OCI-LY1 (cell line): Measurements from ENCODE around the gene SUN2.

Source experiments
- H2AFZ ChIP-seq: fragments of 200-600 bp; sonication (generic), shearing (Covaris generic); 2 replicates; pipeline ENCODE4 v1.6.0; 2014; ENCODE audit warnings: antibody characterized with exemption, mild to moderate bottlenecking, low read length
- H3F3A ChIP-seq: fragments of 200-600 bp; sonication (generic), shearing (Covaris generic); 2 replicates; pipeline ENCODE4 v1.6.0; 2014; ENCODE audit warnings: mild to moderate bottlenecking, antibody characterized with exemption, low read length, moderate library complexity; ENCODE audit not compliant: insufficient read depth
- H3K27ac ChIP-seq: fragments of 200-600 bp; sonication (generic); 2 replicates; pipeline ENCODE4 v1.5.1; 2014; ENCODE audit warnings: low read length, mixed run types, mild to moderate bottlenecking, low read depth; ENCODE audit not compliant: poor library complexity, severe bottlenecking
- H3K27me3 ChIP-seq: fragments of 200-600 bp; sonication (generic); 2 replicates; pipeline ENCODE4 v1.6.0; 2014; ENCODE audit warnings: antibody characterized with exemption, mild to moderate bottlenecking, low read length, moderate library complexity; ENCODE audit not compliant: insufficient read depth
- H3K36me3 ChIP-seq: fragments of 200-600 bp; sonication (generic); 2 replicates; pipeline ENCODE4 v1.6.1; 2014; ENCODE audit warnings: mild to moderate bottlenecking, antibody characterized with exemption, low read length, moderate library complexity, mixed read lengths; ENCODE audit not compliant: insufficient read depth
- H3K4me1 ChIP-seq: fragments of 200-600 bp; sonication (generic); 2 replicates; pipeline ENCODE4 v1.5.1; 2014; ENCODE audit warnings: mild to moderate bottlenecking, low read length, moderate library complexity; ENCODE audit not compliant: insufficient read depth, severe bottlenecking
- H3K4me2 ChIP-seq: fragments of 200-600 bp; sonication (generic), shearing (Covaris generic); 2 replicates; pipeline ENCODE4 v1.6.1; 2014; ENCODE audit warnings: low read length
- H3K4me3 ChIP-seq: fragments of 200-600 bp; sonication (generic); 2 replicates; pipeline ENCODE4 v1.5.1; 2014; ENCODE audit warnings: low read length, low read depth, mild to moderate bottlenecking, mixed read lengths; ENCODE audit not compliant: poor library complexity, severe bottlenecking
- H3K79me2 ChIP-seq: fragments of 200-600 bp; shearing (Covaris generic); 2 replicates; pipeline ENCODE4 v1.6.1; 2016; ENCODE audit warnings: mixed run types, low read length, mixed read lengths; ENCODE audit not compliant: insufficient read depth
- H3K9ac ChIP-seq: fragments of 200-600 bp; sonication (generic), shearing (Covaris generic); 2 replicates; pipeline ENCODE4 v1.6.1; 2014; ENCODE audit warnings: mild to moderate bottlenecking, low read length, mixed read lengths
- H3K9me2 ChIP-seq: fragments of 200-600 bp; sonication (generic), shearing (Covaris generic); 2 replicates; pipeline ENCODE4 v1.6.1; 2014; ENCODE audit warnings: low read depth, mild to moderate bottlenecking, low read length, mixed read lengths
- H3K9me3 ChIP-seq: fragments of 200-600 bp; shearing (Covaris generic); 2 replicates; pipeline ENCODE4 v1.6.1; 2014; ENCODE audit warnings: low read length, mixed read lengths
- H4K20me1 ChIP-seq: fragments of 200-600 bp; sonication (generic), shearing (Covaris generic); 2 replicates; pipeline ENCODE4 v1.6.0; 2016; ENCODE audit warnings: mild to moderate bottlenecking, low read length; ENCODE audit not compliant: insufficient read depth
- EZH2 ChIP-seq: fragments of 200-600 bp; sonication (generic), shearing (Covaris generic); IDR thresholded peaks from 2 replicates; pipeline ENCODE4 v1.8.0; 2017; ENCODE audit warnings: borderline replicate concordance, mixed run types, mild to moderate bottlenecking, antibody characterized with exemption, low read length, moderate library complexity, mixed read lengths
- TF ChIP-seq, protein P1 (sequence below): fragments of 200-600 bp; sonication (generic), shearing (Covaris generic); IDR thresholded peaks from 2 replicates; pipeline ENCODE4 v1.5.1; 2017; ENCODE audit warnings: mild to moderate bottlenecking, antibody characterized with exemption, low read length, moderate library complexity, mixed read lengths

The SUN2 gene

DNA sequence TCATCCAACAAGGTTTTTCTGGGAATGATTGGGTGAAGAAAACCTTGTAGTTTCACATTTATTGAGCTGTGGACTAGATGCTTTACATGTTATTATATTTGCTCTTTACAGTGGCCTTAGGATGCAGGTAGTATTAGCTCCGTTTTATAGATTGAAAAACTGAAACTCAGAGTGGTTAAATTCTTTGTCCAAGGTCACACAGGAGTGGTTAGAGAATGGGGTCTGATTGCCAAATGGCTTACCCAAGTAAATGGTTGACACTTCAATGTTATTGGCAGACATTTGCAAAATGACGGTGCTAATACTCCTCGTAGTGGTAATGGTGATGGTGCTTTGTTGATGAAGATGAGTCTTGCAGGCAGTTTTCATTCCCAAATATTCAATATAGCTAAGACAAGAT lies 47.8 kb downstream of the SUN2 start:
- Histone ChIP-seq H3K36me3 (peaks cover 28% of the 10 kb centered on the region; the same call in 1 of the 2 replicates), H3K4me2 (peak overlapping the region; percentile 97), H3K9me3 (no peaks in the 10 kb centered on the region), H3K9ac (no peak overlapping the region), H3K27me3 (no peaks in the 10 kb centered on the region), H3K4me3 (peak overlapping the region; percentile 98), H3K27ac (no peak overlapping the region), H4K20me1 (0 out of 2 replicates have a peak, but pooled peaks cover 5% of the 10 kb centered on the region), H2AFZ (no peak overlapping the region), H3F3A (no peaks in the 10 kb centered on the region), H3K4me1 (peaks cover 53% of the 10 kb centered on the region), H3K79me2 (peaks cover 59% of the 10 kb centered on the region), H3K9me2 (no peaks in the 10 kb centered on the region)
- no peak for TF ChIP-seq EZH2
- TF ChIP-seq, protein P1, sequence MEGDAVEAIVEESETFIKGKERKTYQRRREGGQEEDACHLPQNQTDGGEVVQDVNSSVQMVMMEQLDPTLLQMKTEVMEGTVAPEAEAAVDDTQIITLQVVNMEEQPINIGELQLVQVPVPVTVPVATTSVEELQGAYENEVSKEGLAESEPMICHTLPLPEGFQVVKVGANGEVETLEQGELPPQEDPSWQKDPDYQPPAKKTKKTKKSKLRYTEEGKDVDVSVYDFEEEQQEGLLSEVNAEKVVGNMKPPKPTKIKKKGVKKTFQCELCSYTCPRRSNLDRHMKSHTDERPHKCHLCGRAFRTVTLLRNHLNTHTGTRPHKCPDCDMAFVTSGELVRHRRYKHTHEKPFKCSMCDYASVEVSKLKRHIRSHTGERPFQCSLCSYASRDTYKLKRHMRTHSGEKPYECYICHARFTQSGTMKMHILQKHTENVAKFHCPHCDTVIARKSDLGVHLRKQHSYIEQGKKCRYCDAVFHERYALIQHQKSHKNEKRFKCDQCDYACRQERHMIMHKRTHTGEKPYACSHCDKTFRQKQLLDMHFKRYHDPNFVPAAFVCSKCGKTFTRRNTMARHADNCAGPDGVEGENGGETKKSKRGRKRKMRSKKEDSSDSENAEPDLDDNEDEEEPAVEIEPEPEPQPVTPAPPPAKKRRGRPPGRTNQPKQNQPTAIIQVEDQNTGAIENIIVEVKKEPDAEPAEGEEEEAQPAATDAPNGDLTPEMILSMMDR = no peak

DNA sequence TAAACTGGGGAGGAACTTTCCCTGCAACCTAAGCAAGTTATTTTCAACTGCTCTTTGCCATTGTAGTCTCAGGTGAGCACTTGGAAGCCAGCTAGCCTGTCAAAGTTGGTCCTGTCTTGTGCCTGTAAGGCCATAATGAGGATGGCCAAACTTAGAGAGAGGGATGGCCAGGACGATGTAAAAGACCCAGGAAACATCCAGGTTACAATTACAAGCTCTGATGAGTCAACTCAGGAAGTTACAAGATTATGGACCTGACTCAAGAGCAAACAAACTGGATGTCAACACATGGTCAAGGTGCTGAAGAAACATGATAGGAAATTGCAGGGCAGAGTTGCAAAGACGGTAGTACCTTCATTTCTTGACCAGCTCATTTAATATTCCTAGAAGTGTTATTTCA lies 48.5 kb downstream of the SUN2 start:
- H3K9ac ChIP-seq = peak overlapping the region; percentile 91

DNA sequence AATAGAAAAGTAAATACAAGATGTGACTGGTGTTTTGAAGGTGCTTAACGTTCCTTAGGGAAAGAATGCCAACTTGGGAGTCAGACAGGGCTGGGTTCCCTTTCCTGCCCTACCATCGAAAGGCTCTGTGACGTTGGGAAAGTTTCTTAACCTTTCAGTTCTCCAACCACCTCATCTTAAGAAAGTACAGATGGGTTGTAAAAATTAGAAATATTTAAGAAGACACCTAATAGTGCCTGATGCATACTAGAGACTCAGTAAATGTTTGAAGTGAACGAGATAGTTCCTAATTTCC lies 49.0 kb downstream of the SUN2 start:
- Histone ChIP-seq H3K36me3 (peaks cover 16% of the 10 kb centered on the region; the same call in 1 of the 2 replicates), H2AFZ (no peak overlapping the region), H3K4me3 (peak overlapping the region; percentile 98), H3K9ac (peak overlapping the region; percentile 91), H3K27ac (peak overlapping the region; percentile 25), H4K20me1 (0 out of 2 replicates have a peak, but pooled peaks cover 5% of the 10 kb centered on the region), H3K79me2 (peaks cover 48% of the 10 kb centered on the region), H3K9me2 (no peaks in the 10 kb centered on the region), H3K9me3 (no peaks in the 10 kb centered on the region), H3K4me1 (peaks cover 55% of the 10 kb centered on the region), H3K4me2 (peak overlapping the region; percentile 97), H3K27me3 (no peaks in the 10 kb centered on the region), H3F3A (no peaks in the 10 kb centered on the region)
- TF ChIP-seq, protein P1 = no peak
- TF ChIP-seq EZH2 = no peak

More for the DNA sequence above, 48.5 kb downstream of the SUN2 start:
- no peaks in the 10 kb centered on the region for H3K9me2 ChIP-seq
- peaks cover 53% of the 10 kb centered on the region for H3K4me1 ChIP-seq
- no peaks in the 10 kb centered on the region for H3F3A ChIP-seq
- no peaks in the 10 kb centered on the region for H3K9me3 ChIP-seq
- H3K79me2 ChIP-seq = peaks cover 53% of the 10 kb centered on the region
- H3K27ac ChIP-seq = peak overlapping the region; percentile 25
- no peaks in the 10 kb centered on the region for H3K27me3 ChIP-seq
- TF ChIP-seq EZH2 = no peak
- TF ChIP-seq, protein P1 = no peak
- H2AFZ ChIP-seq = no peak overlapping the region
- peak overlapping the region; percentile 97 for H3K4me2 ChIP-seq
- H3K4me3 ChIP-seq = peak overlapping the region; percentile 98
- H3K36me3 ChIP-seq = peaks cover 21% of the 10 kb centered on the region; the same call in 1 of the 2 replicates
- H4K20me1 ChIP-seq = 0 out of 2 replicates have a peak, but pooled peaks cover 5% of the 10 kb centered on the region
